ENCODE measurements around the gene TMEM54.

DNA sequence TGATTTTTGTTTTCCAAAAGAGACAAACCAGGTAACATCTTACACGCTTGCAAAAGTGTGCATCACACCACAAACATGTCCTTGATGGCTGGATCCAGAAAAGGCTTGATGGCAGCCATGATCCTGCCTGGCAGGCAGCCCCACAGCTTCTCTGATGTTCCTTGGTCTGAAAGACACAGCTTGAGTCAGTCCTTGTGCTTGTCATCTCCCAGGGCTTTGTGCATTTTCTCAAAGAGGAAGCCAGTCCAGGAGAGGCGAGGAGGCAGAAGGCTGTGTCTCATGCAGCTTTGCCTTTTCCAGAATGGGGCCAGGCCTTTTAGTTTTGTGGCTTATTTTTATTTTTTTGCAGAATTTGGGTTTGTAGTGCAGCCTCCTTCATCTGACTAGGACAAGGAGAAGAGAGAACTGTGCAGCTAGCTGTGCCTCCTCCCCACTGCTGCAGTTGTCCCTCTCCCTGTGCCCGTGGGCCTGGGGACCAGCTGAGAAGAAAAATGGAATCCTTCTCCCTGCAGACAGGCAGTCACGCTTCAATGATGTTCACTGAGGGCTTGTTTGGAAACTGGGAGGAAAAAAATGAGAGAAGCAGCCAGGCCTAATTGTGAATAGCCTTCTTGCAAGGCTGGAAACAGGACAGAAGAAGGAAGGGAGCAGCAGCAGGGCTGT, 37.8 kb downstream of the TMEM54 start:
- TF ChIP-seq, protein P1, sequence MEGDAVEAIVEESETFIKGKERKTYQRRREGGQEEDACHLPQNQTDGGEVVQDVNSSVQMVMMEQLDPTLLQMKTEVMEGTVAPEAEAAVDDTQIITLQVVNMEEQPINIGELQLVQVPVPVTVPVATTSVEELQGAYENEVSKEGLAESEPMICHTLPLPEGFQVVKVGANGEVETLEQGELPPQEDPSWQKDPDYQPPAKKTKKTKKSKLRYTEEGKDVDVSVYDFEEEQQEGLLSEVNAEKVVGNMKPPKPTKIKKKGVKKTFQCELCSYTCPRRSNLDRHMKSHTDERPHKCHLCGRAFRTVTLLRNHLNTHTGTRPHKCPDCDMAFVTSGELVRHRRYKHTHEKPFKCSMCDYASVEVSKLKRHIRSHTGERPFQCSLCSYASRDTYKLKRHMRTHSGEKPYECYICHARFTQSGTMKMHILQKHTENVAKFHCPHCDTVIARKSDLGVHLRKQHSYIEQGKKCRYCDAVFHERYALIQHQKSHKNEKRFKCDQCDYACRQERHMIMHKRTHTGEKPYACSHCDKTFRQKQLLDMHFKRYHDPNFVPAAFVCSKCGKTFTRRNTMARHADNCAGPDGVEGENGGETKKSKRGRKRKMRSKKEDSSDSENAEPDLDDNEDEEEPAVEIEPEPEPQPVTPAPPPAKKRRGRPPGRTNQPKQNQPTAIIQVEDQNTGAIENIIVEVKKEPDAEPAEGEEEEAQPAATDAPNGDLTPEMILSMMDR (tag by site-specific recombination; IDR thresholded peaks at IDR 0.05): no peak
- no peak for TF ChIP-seq TCF7L2 (IDR thresholded peaks at IDR 0.05; ENCODE audit: borderline replicate concordance, low read depth, low read length)
- TF ChIP-seq, protein P2, sequence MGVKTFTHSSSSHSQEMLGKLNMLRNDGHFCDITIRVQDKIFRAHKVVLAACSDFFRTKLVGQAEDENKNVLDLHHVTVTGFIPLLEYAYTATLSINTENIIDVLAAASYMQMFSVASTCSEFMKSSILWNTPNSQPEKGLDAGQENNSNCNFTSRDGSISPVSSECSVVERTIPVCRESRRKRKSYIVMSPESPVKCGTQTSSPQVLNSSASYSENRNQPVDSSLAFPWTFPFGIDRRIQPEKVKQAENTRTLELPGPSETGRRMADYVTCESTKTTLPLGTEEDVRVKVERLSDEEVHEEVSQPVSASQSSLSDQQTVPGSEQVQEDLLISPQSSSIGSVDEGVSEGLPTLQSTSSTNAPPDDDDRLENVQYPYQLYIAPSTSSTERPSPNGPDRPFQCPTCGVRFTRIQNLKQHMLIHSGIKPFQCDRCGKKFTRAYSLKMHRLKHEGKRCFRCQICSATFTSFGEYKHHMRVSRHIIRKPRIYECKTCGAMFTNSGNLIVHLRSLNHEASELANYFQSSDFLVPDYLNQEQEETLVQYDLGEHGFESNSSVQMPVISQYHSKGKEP (tag by site-specific recombination; IDR thresholded peaks at IDR 0.05): no peak
- no peak for TF ChIP-seq REPIN1 (tag by site-specific recombination; IDR thresholded peaks at IDR 0.05; ENCODE audit: low read depth)
- TF ChIP-seq, protein P3, sequence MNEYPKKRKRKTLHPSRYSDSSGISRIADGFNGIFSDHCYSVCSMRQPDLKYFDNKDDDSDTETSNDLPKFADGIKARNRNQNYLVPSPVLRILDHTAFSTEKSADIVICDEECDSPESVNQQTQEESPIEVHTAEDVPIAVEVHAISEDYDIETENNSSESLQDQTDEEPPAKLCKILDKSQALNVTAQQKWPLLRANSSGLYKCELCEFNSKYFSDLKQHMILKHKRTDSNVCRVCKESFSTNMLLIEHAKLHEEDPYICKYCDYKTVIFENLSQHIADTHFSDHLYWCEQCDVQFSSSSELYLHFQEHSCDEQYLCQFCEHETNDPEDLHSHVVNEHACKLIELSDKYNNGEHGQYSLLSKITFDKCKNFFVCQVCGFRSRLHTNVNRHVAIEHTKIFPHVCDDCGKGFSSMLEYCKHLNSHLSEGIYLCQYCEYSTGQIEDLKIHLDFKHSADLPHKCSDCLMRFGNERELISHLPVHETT (tag by site-specific recombination; IDR thresholded peaks at IDR 0.05): no peak
- TF ChIP-seq ZNF174 (tag by site-specific recombination; IDR thresholded peaks at IDR 0.05): no peak
- TF ChIP-seq RBAK (tag by site-specific recombination; IDR thresholded peaks at IDR 0.05): no peak
- TF ChIP-seq, protein P4, sequence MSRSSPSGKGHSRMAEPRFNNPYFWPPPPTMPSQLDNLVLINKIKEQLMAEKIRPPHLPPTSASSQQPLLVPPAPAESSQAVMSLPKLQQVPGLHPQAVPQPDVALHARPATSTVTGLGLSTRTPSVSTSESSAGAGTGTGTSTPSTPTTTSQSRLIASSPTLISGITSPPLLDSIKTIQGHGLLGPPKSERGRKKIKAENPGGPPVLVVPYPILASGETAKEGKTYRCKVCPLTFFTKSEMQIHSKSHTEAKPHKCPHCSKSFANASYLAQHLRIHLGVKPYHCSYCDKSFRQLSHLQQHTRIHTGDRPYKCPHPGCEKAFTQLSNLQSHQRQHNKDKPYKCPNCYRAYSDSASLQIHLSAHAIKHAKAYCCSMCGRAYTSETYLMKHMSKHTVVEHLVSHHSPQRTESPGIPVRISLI (tag by site-specific recombination; IDR thresholded peaks at IDR 0.05): no peak
- TF ChIP-seq ZEB2 (tag by site-specific recombination; IDR thresholded peaks at IDR 0.05): no peak

Measured in HEK293 (cell line).